GM18907 (cell line): Measurements from ENCODE around the gene AKT1S1.

Source experiments
- ATAC-seq: cut with Tn5 transposase; IDR thresholded peaks from one replicate; pipeline ENCODE4 v1.9.1; 2021; ENCODE audit warnings: mild to moderate bottlenecking, moderate library complexity; ENCODE audit not compliant: unreplicated experiment

The AKT1S1 gene

GRCh38 chr19:49884760-49885159 lies 7.6 kb upstream of the AKT1S1 start:
- no peak for ATAC-seq

- no peak for ATAC-seq
These were observed 7.0 kb upstream of the AKT1S1 start for GRCh38 chr19:49884109-49884508.

GRCh38 chr19:49883094-49883493 lies 5.9 kb upstream of the AKT1S1 start:
- no peak for ATAC-seq

GRCh38 chr19:49882643-49883042 lies 5.5 kb upstream of the AKT1S1 start:
- ATAC-seq, result no peak

GRCh38 chr19:49881672-49882394 lies 4.7 kb upstream of the AKT1S1 start:
- ATAC-seq, result no peak

GRCh38 chr19:49881186-49881585 lies 4.0 kb upstream of the AKT1S1 start:
- no peak for ATAC-seq

GRCh38 chr19:49880162-49880869 lies 3.2 kb upstream of the AKT1S1 start:
- ATAC-seq, result no peak

- no peak for ATAC-seq
These were observed 2.2 kb upstream of the AKT1S1 start for GRCh38 chr19:49879243-49879963.

GRCh38 chr19:49878744-49879070 lies 1.6 kb upstream of the AKT1S1 start:
- no peak for ATAC-seq

- ATAC-seq, result peak; percentile 35
These were observed 956 bp upstream of the AKT1S1 start for GRCh38 chr19:49877879-49878743.

- peak; percentile 52 for ATAC-seq
These were observed 634 bp downstream of the AKT1S1 start for GRCh38 chr19:49876422-49877019.

GRCh38 chr19:49875857-49876421 lies 1.2 kb downstream of the AKT1S1 start:
- no peak for ATAC-seq

- ATAC-seq, result no peak
These were observed 2.0 kb downstream of the AKT1S1 start for GRCh38 chr19:49875177-49875576.

- ATAC-seq, result no peak
These were observed 2.5 kb downstream of the AKT1S1 start for GRCh38 chr19:49874503-49875157.

- ATAC-seq, result no peak
These were observed 3.3 kb downstream of the AKT1S1 start for GRCh38 chr19:49873834-49874233.

- no peak for ATAC-seq
These were observed 4.0 kb downstream of the AKT1S1 start for GRCh38 chr19:49873129-49873521.

GRCh38 chr19:49872245-49873128 lies 4.7 kb downstream of the AKT1S1 start:
- no peak for ATAC-seq

GRCh38 chr19:49871349-49871985 lies 5.7 kb downstream of the AKT1S1 start:
- ATAC-seq, result no peak
